Thyroid gland (tissue), 4 donors: Measurements from ENCODE around the gene DNM2.

Experiments
- CTCF ChIP-seq, 6 experiments: fragments of 200-600 bp in 3 of 6; fragments of 450-650 bp in 3 of 6; sonication (generic) in 3 of 6; IDR thresholded peaks; one replicate each; pipeline ENCODE4 v1.5.1; 2016 to 2019; ENCODE audit warnings: antibody characterized with exemption in 6 of 6, mild to moderate bottlenecking in 2 of 6, inconsistent platforms in 1 of 6, moderate library complexity in 1 of 6
- POLR2A ChIP-seq, 2 donors: fragments of 450-650 bp; IDR thresholded peaks; one replicate each; pipeline ENCODE4 v1.6.1; 2017; ENCODE audit warnings: antibody characterized with exemption in 2 of 2, mild to moderate bottlenecking in 2 of 2, moderate library complexity in 1 of 2

- TF ChIP-seq POLR2A (IDR thresholded peaks at IDR 0.05): no peak
- no peak for TF ChIP-seq CTCF (IDR thresholded peaks at IDR 0.05)
Measured at GRCh38 chr19:10830931-10831779, 113.3 kb downstream of the DNM2 start.
